ACHN (cell line): ENCODE results near the gene FRMD8.

Source experiments
- DNase-seq: peaks from one replicate; pipeline ENCODE4 v3.0.0-alpha.2; 2015
- in situ Hi-C: cut with HindIII; loops from 2 replicates; pipeline ENCODE4 v1.10.0; 2017; ENCODE audit warnings: low sequenced_read_pairs, low pct_ligation_motif_present, low pct_unique_long_range_greater_than_20kb

The FRMD8 gene

GRCh38 chr11:65373839-65374580 is 12.4 kb upstream of the FRMD8 start:
- no peak for DNase-seq
- in situ Hi-C loops = no loop called here

GRCh38 chr11:65375012-65375411 is 11.4 kb upstream of the FRMD8 start:
- DNase-seq = no peak
- in situ Hi-C loops = no loop called here

GRCh38 chr11:65376138-65376713 is 10.2 kb upstream of the FRMD8 start:
- DNase-seq = no peak
- in situ Hi-C loops = no loop called here

GRCh38 chr11:65377036-65377435 is 9.4 kb upstream of the FRMD8 start:
- no peak for DNase-seq
- in situ Hi-C loops = no loop called here

- no peak for DNase-seq
- in situ Hi-C loops = no loop called here
Measured at GRCh38 chr11:65377777-65378176, 8.7 kb upstream of the FRMD8 start.

- in situ Hi-C loops = no loop called here
- DNase-seq = no peak
Measured at GRCh38 chr11:65378208-65378927, 8.1 kb upstream of the FRMD8 start.

- DNase-seq = no peak
- in situ Hi-C loops = no loop called here
Measured at GRCh38 chr11:65378928-65379638, 7.4 kb upstream of the FRMD8 start.

GRCh38 chr11:65379698-65380459 is 6.6 kb upstream of the FRMD8 start:
- in situ Hi-C loops = no loop called here
- no peak for DNase-seq

- in situ Hi-C loops = no loop called here
- DNase-seq = no peak
Measured at GRCh38 chr11:65380460-65381119, 5.8 kb upstream of the FRMD8 start.

GRCh38 chr11:65381716-65382032 is 4.8 kb upstream of the FRMD8 start:
- in situ Hi-C loops = no loop called here
- no peak for DNase-seq

- in situ Hi-C loops = no loop called here
- peak; percentile 93 for DNase-seq
Measured at GRCh38 chr11:65382033-65382803, 4.2 kb upstream of the FRMD8 start, which contains the start of gene SLC25A45. Gene SLC25A45, minus strand, starts transcription at chr11:65382646. Its CDS starts 695 bp downstream, at chr11:65381951.

- in situ Hi-C loops = no loop called here
- no peak for DNase-seq
Measured at GRCh38 chr11:65382804-65383368, 3.6 kb upstream of the FRMD8 start.

- no peak for DNase-seq
- in situ Hi-C loops = no loop called here
Measured at GRCh38 chr11:65383778-65384177, 2.7 kb upstream of the FRMD8 start.

GRCh38 chr11:65384301-65384889 is 2.0 kb upstream of the FRMD8 start:
- in situ Hi-C loops = no loop called here
- DNase-seq = no peak

- in situ Hi-C loops = no loop called here
- DNase-seq = no peak
Measured at GRCh38 chr11:65388731-65389130, 2.3 kb downstream of the FRMD8 start.

GRCh38 chr11:65389294-65389980 is 3.0 kb downstream of the FRMD8 start:
- no peak for DNase-seq
- in situ Hi-C loops = no loop called here
